ENCODE measurements around the gene CDKN2B-AS1. TPM values are rescaled to one million over a fixed set of nuclear protein-coding genes. Genes with fewer than 3 reads are reported as not detected.

The CDKN2B-AS1 gene
- total and polyA plus RNA-seq, 10 donors: 0.90 to 6.6 (median 2.5) TPM

- TF ChIP-seq CTCF (IDR thresholded peaks at IDR 0.05 in 8 of 11, conservative IDR thresholded peaks at IDR 0.05 in 3 of 11) (no peak), POLR2A (IDR thresholded peaks at IDR 0.05) (no peak), POLR2AphosphoS5 (IDR thresholded peaks at IDR 0.05) (no peak)
- no peaks in the 10 kb centered on the region for H3K9me3 ChIP-seq
- peak overlapping the region in 5 of 8 donors; percentile 46 to 77 (median 67) for H3K27ac ChIP-seq
- no peak overlapping the region for H3K4me3 ChIP-seq
- WGBS, 5 donors: 37 to 81% (median 71%) methylated on average over 2 of the region's 2 CpGs
- intact Hi-C loops (cut with DNase I; ENCODE audit: low total_unique reads): no loop called here
- peaks cover 3 to 48% (median 23%) of the 10 kb centered on the region in 6 donors for H3K4me1 ChIP-seq
- no peak for DNase-seq
- no peaks in the 10 kb centered on the region for H3K27me3 ChIP-seq (replicated peaks in 1 of 7)
- no peaks in the 10 kb centered on the region for H3K36me3 ChIP-seq
Measured at GRCh38 chr9:22169243-22169642, 174.7 kb downstream of the CDKN2B-AS1 start.

- intact Hi-C loops (cut with DNase I; ENCODE audit: low total_unique reads): no loop called here
- TF ChIP-seq POLR2AphosphoS5 (IDR thresholded peaks at IDR 0.05) (no peak), CTCF (IDR thresholded peaks at IDR 0.05 in 8 of 11, conservative IDR thresholded peaks at IDR 0.05 in 3 of 11) (no peak), POLR2A (IDR thresholded peaks at IDR 0.05) (no peak)
- 47 to 75% (median 65%) methylated on average over 1 of the region's 1 CpG for WGBS, 5 donors
- no peaks in the 10 kb centered on the region for H3K9me3 ChIP-seq
- no peak overlapping the region for H3K4me3 ChIP-seq
- H3K36me3 ChIP-seq: no peaks in the 10 kb centered on the region
- H3K27ac ChIP-seq: peak overlapping the region in 5 of 8 donors; percentile 65 to 77 (median 67)
- no peak for DNase-seq
- H3K4me1 ChIP-seq: peaks cover 3 to 48% (median 23%) of the 10 kb centered on the region in 6 donors
- H3K27me3 ChIP-seq (replicated peaks in 1 of 7): no peaks in the 10 kb centered on the region
Measured at GRCh38 chr9:22169727-22170503, 175.3 kb downstream of the CDKN2B-AS1 start.

Small RNA genes lying within 50 kb of the gene (small RNA-seq; reads per million reads assigned to genes)
- 0 reads per million in 4 donors for gene RF01909
- 0 reads per million in 4 donors for gene RF02045

Other genes with a start within 250 kb of the CDKN2B-AS1 start
- 10 to 100 TPM; 26.0 to 56.3 (median 44.9) TPM for gene MTAP, start 192.2 kb upstream of the CDKN2B-AS1 start, total RNA-seq
- gene MTAP, start 192.2 kb upstream of the CDKN2B-AS1 start, polyA plus RNA-seq: 10 to 100 TPM; 11.9 to 12.9 (median 12.6) TPM
- 10 to 100 TPM in 2 of 7 donors, 1 to 10 TPM in 5; 2.3 to 19.7 (median 7.5) TPM for gene CDKN2A, start 399 bp upstream of the CDKN2B-AS1 start, total RNA-seq
- gene CDKN2A, start 399 bp upstream of the CDKN2B-AS1 start, polyA plus RNA-seq: 10 to 100 TPM in 1 of 3 donors, 1 to 10 TPM in 2; 4.0 to 10.2 (median 4.6) TPM
- 10 to 100 TPM in 5 of 7 donors, 1 to 10 TPM in 2; 6.9 to 25.7 (median 12.7) TPM for gene CDKN2B, start 14.5 kb downstream of the CDKN2B-AS1 start, total RNA-seq
- gene CDKN2B, start 14.5 kb downstream of the CDKN2B-AS1 start, polyA plus RNA-seq: 1 to 10 TPM; 1.5 to 4.4 (median 1.6) TPM